Kasumi-1 (cell line): ENCODE results near the gene TRAF2.

ENCODE experiments used
- DNase-seq, 2 experiments: peaks; one replicate each; lab custom pipeline; 2025; lab: John Stamatoyannopoulos, UW

TRAF2 gene

GRCh38 chr9:136937186-136938001, 51.1 kb downstream of the TRAF2 start:
- DNase-seq, result no peak

- no peak for DNase-seq
Observed at GRCh38 chr9:136939431-136939995, 53.2 kb downstream of the TRAF2 start.

GRCh38 chr9:136939996-136940525, 53.7 kb downstream of the TRAF2 start:
- no peak for DNase-seq

- no peak for DNase-seq
Observed at GRCh38 chr9:136940526-136941230, 54.4 kb downstream of the TRAF2 start.

GRCh38 chr9:136941231-136942111, 55.2 kb downstream of the TRAF2 start:
- no peak for DNase-seq

- no peak for DNase-seq
Observed at GRCh38 chr9:136942112-136942880, 56.0 kb downstream of the TRAF2 start.

- DNase-seq, result no peak
Observed at GRCh38 chr9:136942881-136943230, 56.5 kb downstream of the TRAF2 start.

- DNase-seq, result no peak
Observed at GRCh38 chr9:136943291-136944211, 57.2 kb downstream of the TRAF2 start.

GRCh38 chr9:136944212-136944518, 57.8 kb downstream of the TRAF2 start:
- DNase-seq, result peak in 1 of 2 experiments; percentile 65

GRCh38 chr9:136944519-136945332, 58.4 kb downstream of the TRAF2 start, which contains the start of the genes C8G and FBXW5:
Gene C8G, plus strand, starts transcription at chr9:136945243. Its CDS starts 78 bp downstream, at chr9:136945321.
Gene FBXW5, minus strand, starts transcription at chr9:136944738. Its CDS starts 655 bp downstream, at chr9:136944083.
- peak; percentile 87 to 89 for DNase-seq

GRCh38 chr9:136945333-136946227, 59.3 kb downstream of the TRAF2 start:
- DNase-seq, result no peak

- no peak for DNase-seq
Observed at GRCh38 chr9:136946228-136947027, 60.1 kb downstream of the TRAF2 start.

GRCh38 chr9:136947028-136947891, 60.9 kb downstream of the TRAF2 start:
- DNase-seq, result no peak

- no peak for DNase-seq
Observed at GRCh38 chr9:136947955-136948510, 61.7 kb downstream of the TRAF2 start.

- no peak for DNase-seq
Observed at GRCh38 chr9:136949239-136949816, 63.0 kb downstream of the TRAF2 start.
